SH-SY5Y (cell line): ENCODE measurements around the gene RNF182.

Experiments used
- GATA2 ChIP-seq: IDR thresholded peaks from 2 replicates; pipeline ENCODE4 v1.6.1; 2011; ENCODE audit warnings: mild to moderate bottlenecking, low read depth, low read length
- GATA3 ChIP-seq: IDR thresholded peaks from 2 replicates; pipeline ENCODE4 v1.6.1; 2011; ENCODE audit warnings: low read depth, mild to moderate bottlenecking, low read length, moderate library complexity

DNA sequence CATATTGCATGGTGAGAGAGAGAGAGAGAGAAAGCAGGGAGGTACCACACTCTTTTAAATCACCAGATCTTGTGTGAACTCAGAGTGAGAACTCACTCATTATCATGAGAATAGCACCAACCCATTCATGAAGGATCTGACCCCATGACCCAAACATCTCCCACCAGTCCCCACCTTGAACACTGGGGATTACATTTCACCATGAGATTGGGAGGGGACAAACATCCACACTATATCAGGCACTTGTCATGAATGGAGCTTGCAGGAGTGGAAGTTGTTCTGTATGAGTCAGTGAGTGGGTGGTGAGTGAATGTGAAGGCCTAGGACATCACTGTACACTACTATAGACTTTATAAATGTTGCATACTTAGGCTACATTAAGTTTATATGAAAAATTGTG is 47.7 kb upstream of the RNF182 start:
- TF ChIP-seq GATA2 (no peak), GATA3 (no peak)
